Neural cell (in vitro differentiated cells): ENCODE measurements around the gene BAZ2A. TPM values are rescaled to one million over a fixed set of nuclear protein-coding genes. Genes with fewer than 3 reads are reported as not detected.

Experiments used
- H2AFZ ChIP-seq: fragments of 200-600, 300-800 bp; sonication (generic), shearing (Covaris generic); 2 replicates; pipeline ENCODE4 v1.6.0; 2014; ENCODE audit warnings: low read depth, mild to moderate bottlenecking, antibody characterized with exemption, low read length, moderate library complexity
- H3F3A ChIP-seq: fragments of 200-600 bp; shearing (Covaris generic); 2 replicates; pipeline ENCODE4 v1.6.1; 2016; ENCODE audit warnings: mild to moderate bottlenecking, moderate library complexity, mixed read lengths, antibody characterized with exemption, low read length; ENCODE audit not compliant: insufficient read depth, poor library complexity, severe bottlenecking
- H3K27ac ChIP-seq: fragments of 200-600, 300-800 bp; sonication (generic), shearing (Covaris generic); 2 replicates; pipeline ENCODE4 v1.5.1; 2014; ENCODE audit warnings: mild to moderate bottlenecking, low read length, moderate library complexity
- H3K27me3 ChIP-seq: fragments of 300-800, 200-600 bp; sonication (generic), shearing (Covaris generic); 2 replicates; pipeline ENCODE4 v1.6.0; 2014; ENCODE audit warnings: mild to moderate bottlenecking, low read depth, low read length, moderate library complexity; ENCODE audit not compliant: insufficient read depth
- H3K36me3 ChIP-seq: fragments of 300-800, 200-600 bp; sonication (generic), shearing (Covaris generic); 2 replicates; pipeline ENCODE4 v1.5.1; 2014; ENCODE audit warnings: mild to moderate bottlenecking, antibody characterized with exemption, low read length, moderate library complexity; ENCODE audit not compliant: insufficient read depth
- H3K4me2 ChIP-seq: fragments of 300-800, 200-600 bp; sonication (generic), shearing (Covaris generic); 2 replicates; pipeline ENCODE4 v1.6.0; 2014; ENCODE audit warnings: mild to moderate bottlenecking, low read length
- H3K4me3 ChIP-seq: fragments of 300-800, 200-600 bp; sonication (generic), shearing (Covaris generic); 2 replicates; pipeline ENCODE4 v1.5.1; 2014; ENCODE audit warnings: mild to moderate bottlenecking, low read length, moderate library complexity
- H3K79me2 ChIP-seq: fragments of 200-600 bp; shearing (Covaris generic); replicated peaks from 2 replicates; pipeline ENCODE4 v1.6.0; 2014; ENCODE audit warnings: mild to moderate bottlenecking, low read length, moderate library complexity; ENCODE audit not compliant: insufficient read depth
- H3K9ac ChIP-seq: fragments of 300-800, 200-600 bp; sonication (generic), shearing (Covaris generic); 2 replicates; pipeline ENCODE4 v1.6.1; 2016; ENCODE audit warnings: mild to moderate bottlenecking, low read length, mixed read lengths
- H3K9me2 ChIP-seq: fragments of 200-600 bp; shearing (Covaris generic); 2 replicates; pipeline ENCODE4 v1.6.1; 2016; ENCODE audit warnings: mild to moderate bottlenecking, low read length, mixed read lengths; ENCODE audit not compliant: insufficient read depth
- H3K9me3 ChIP-seq: fragments of 200-600, 300-800 bp; sonication (generic), shearing (Covaris generic); 2 replicates; pipeline ENCODE4 v1.6.1; 2016; ENCODE audit warnings: mild to moderate bottlenecking, mixed run types, low read length, moderate library complexity, mixed read lengths
- H4K20me1 ChIP-seq: fragments of 200-600 bp; shearing (Covaris generic); 2 replicates; pipeline ENCODE4 v1.6.1; 2016; ENCODE audit warnings: mild to moderate bottlenecking, mixed run types; ENCODE audit not compliant: insufficient read depth
- EP300 ChIP-seq: fragments of 450-650 bp; conservative IDR thresholded peaks from 2 replicates; pipeline ENCODE4 v1.6.1; 2014; ENCODE audit warnings: antibody characterized with exemption, mild to moderate bottlenecking, moderate library complexity; ENCODE audit not compliant: poor library complexity, severe bottlenecking
- EZH2 ChIP-seq: fragments of 200-600, 300-800 bp; shearing (Covaris generic), sonication (generic); IDR thresholded peaks from 2 replicates; pipeline ENCODE4 v1.6.1; 2014; ENCODE audit warnings: antibody characterized with exemption, low read length, borderline replicate concordance, mild to moderate bottlenecking; ENCODE audit not compliant: insufficient read depth, poor library complexity, severe bottlenecking
- MXI1 ChIP-seq: fragments of 450-650 bp; conservative IDR thresholded peaks from 2 replicates; pipeline ENCODE4 v1.6.1; 2014; ENCODE audit warnings: antibody characterized with exemption, mild to moderate bottlenecking; ENCODE audit not compliant: poor library complexity, severe bottlenecking
- POLR2AphosphoS5 ChIP-seq: IDR thresholded peaks from 2 replicates; pipeline ENCODE4 v1.6.1; 2012
- RAD21 ChIP-seq: fragments of 450-650 bp; conservative IDR thresholded peaks from 2 replicates; pipeline ENCODE4 v1.6.1; 2014; ENCODE audit warnings: antibody characterized with exemption, mild to moderate bottlenecking, moderate library complexity
- SMC3 ChIP-seq: fragments of 450-650 bp; conservative IDR thresholded peaks from 2 replicates; pipeline ENCODE4 v1.6.1; 2014; ENCODE audit warnings: antibody characterized with exemption, mild to moderate bottlenecking, moderate library complexity; ENCODE audit not compliant: poor library complexity
- TAF1 ChIP-seq: IDR thresholded peaks from 2 replicates; pipeline ENCODE4 v1.6.1; 2012; ENCODE audit warnings: low read depth
- polyA plus RNA-seq: library from polyadenylated mRNA; depleted of rRNA; stranded (reverse); fragments of >200 nt; gene quantifications from 2 replicates; pipeline ENCODE4 v1.2.3, GENCODE V29; 2014
- TF ChIP-seq, protein P1 (sequence below): IDR thresholded peaks from 2 replicates; pipeline ENCODE4 v1.6.1; 2012; ENCODE audit warnings: borderline replicate concordance
- TF ChIP-seq, protein P2 (sequence below): fragments of 450-650 bp; IDR thresholded peaks from 2 replicates; pipeline ENCODE4 v1.5.1; 2014; ENCODE audit warnings: antibody characterized with exemption, mild to moderate bottlenecking, moderate library complexity; ENCODE audit not compliant: poor library complexity, severe bottlenecking

BAZ2A gene
- polyA plus RNA-seq, 1 donor from 2014 or later, result 13.8 TPM

DNA sequence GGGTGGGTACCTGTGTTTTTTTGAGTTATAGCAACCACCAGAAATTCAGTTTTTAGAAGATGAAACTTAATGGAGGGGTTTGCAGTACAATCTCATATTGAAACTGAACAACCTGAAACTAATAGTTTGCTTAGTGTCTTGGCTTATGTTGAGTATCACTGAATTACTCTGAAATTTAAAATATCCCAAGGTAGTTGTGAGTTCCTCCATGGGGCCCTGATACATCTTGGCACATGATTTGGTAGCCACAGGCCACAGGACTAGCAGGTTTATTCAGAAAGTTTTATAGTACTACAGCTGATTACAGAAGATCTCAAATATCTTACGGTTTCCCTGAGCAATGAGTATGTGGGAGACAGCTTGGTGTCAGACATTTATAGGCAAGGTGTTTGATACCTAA lies 47.6 kb upstream of the BAZ2A start:
- Histone ChIP-seq H3K9ac (no peak overlapping the region), H3F3A (no peaks in the 10 kb centered on the region), H4K20me1 (no peaks in the 10 kb centered on the region), H2AFZ (no peak overlapping the region), H3K9me3 (no peaks in the 10 kb centered on the region), H3K4me2 (no peak overlapping the region), H3K27me3 (no peaks in the 10 kb centered on the region), H3K4me3 (no peak overlapping the region), H3K9me2 (no peaks in the 10 kb centered on the region), H3K27ac (no peak overlapping the region), H3K36me3 (no peaks in the 10 kb centered on the region), H3K79me2 (peaks cover 81% of the 10 kb centered on the region)
- no peak for TF ChIP-seq POLR2AphosphoS5

DNA sequence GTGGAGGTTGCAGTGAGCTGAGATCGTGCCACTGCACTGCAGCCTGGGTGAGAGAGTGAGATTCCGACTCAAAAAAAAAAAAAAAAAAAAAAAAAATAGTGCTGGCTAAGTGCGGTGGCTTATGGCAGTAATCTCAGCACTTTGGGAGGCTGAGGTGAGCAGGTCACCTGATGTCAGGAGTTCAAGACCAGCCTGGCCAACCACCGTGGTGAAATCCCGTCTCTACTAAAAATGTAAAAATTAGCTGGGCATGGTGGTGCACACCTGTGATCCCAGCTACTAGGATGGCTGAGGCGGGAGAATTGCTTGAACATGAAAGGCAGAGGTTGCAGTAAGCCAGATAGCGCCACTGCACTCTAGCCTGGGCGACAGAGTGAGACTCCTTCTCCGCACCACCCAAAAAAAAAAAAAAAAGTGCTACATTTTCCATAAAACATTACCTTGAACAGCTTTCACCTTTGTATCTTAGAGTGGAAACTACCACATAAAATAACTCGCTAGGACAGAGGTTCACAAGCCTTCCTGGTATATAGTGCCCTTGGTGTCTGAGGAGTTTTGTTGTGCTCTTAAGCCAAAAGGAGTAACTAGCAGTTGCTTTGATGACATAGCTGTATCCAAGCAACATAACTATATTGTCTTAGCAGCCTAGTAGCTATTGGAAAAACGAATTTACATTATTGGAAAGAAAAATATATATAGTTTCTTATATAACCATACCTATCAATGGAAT lies 46.9 kb upstream of the BAZ2A start:
- H3K4me2 ChIP-seq, result no peak overlapping the region
- H3K4me3 ChIP-seq, result no peak overlapping the region
- H3K36me3 ChIP-seq, result no peaks in the 10 kb centered on the region
- H3K27ac ChIP-seq, result no peak overlapping the region
- no peak for TF ChIP-seq SMC3
- TF ChIP-seq, protein P1, sequence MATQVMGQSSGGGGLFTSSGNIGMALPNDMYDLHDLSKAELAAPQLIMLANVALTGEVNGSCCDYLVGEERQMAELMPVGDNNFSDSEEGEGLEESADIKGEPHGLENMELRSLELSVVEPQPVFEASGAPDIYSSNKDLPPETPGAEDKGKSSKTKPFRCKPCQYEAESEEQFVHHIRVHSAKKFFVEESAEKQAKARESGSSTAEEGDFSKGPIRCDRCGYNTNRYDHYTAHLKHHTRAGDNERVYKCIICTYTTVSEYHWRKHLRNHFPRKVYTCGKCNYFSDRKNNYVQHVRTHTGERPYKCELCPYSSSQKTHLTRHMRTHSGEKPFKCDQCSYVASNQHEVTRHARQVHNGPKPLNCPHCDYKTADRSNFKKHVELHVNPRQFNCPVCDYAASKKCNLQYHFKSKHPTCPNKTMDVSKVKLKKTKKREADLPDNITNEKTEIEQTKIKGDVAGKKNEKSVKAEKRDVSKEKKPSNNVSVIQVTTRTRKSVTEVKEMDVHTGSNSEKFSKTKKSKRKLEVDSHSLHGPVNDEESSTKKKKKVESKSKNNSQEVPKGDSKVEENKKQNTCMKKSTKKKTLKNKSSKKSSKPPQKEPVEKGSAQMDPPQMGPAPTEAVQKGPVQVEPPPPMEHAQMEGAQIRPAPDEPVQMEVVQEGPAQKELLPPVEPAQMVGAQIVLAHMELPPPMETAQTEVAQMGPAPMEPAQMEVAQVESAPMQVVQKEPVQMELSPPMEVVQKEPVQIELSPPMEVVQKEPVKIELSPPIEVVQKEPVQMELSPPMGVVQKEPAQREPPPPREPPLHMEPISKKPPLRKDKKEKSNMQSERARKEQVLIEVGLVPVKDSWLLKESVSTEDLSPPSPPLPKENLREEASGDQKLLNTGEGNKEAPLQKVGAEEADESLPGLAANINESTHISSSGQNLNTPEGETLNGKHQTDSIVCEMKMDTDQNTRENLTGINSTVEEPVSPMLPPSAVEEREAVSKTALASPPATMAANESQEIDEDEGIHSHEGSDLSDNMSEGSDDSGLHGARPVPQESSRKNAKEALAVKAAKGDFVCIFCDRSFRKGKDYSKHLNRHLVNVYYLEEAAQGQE, result no peak
- TF ChIP-seq POLR2AphosphoS5, result no peak
- no peaks in the 10 kb centered on the region for H3K9me3 ChIP-seq
- H3K9me2 ChIP-seq, result no peaks in the 10 kb centered on the region
- no peaks in the 10 kb centered on the region for H4K20me1 ChIP-seq
- no peaks in the 10 kb centered on the region for H3K27me3 ChIP-seq
- no peak overlapping the region for H3K9ac ChIP-seq
- no peaks in the 10 kb centered on the region for H3F3A ChIP-seq
- no peak overlapping the region for H2AFZ ChIP-seq
- peaks cover 74% of the 10 kb centered on the region for H3K79me2 ChIP-seq

DNA sequence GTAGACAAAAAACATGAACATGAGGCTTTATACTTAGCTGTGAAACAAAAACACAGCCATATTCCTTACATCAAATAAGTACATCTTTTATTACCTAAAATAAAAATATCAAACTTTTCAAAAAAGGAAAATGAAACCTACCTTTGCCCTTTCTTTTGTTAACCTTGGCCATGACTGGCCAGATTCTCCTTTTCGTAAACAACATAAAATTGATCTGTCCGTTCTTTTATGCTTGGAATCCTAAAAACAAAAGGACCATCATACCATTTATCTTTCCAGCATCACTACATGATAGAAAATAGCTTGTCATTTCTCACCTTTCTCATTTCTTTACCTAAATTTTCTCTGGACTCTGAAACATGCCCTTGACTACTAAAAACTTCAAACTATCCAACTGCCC lies 41.5 kb upstream of the BAZ2A start:
- Histone ChIP-seq H3K4me3 (no peak overlapping the region), H3K9me3 (no peaks in the 10 kb centered on the region), H3K4me2 (no peak overlapping the region), H3K9ac (no peak overlapping the region), H3K27ac (no peak overlapping the region), H3F3A (no peaks in the 10 kb centered on the region), H4K20me1 (no peaks in the 10 kb centered on the region), H2AFZ (no peak overlapping the region), H3K27me3 (no peaks in the 10 kb centered on the region), H3K79me2 (peaks cover 33% of the 10 kb centered on the region), H3K36me3 (peaks cover 4% of the 10 kb centered on the region), H3K9me2 (no peaks in the 10 kb centered on the region)
- TF ChIP-seq MXI1 (no peak), SMC3 (no peak), POLR2AphosphoS5 (no peak), RAD21 (no peak)

DNA sequence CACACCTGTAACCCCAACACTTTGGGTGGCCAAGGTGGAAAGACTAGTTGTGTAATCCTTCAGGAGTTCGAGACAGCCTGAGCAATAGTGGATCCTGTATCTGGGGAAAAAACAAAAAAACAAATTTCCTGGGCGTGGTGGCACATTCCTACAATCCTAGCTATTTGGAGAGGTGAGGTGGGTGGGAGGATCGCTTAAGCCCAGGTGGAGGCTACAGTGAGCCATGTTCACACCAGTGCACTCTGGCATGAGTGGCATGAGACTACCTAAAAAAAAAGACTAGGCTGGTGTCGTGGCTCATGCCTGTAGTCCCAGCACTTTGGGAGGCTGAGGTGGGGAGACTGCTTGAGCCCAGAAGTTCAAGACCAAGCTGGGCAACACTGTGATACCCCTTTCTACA lies 40.7 kb upstream of the BAZ2A start:
- Histone ChIP-seq H4K20me1 (no peaks in the 10 kb centered on the region), H2AFZ (no peak overlapping the region), H3K79me2 (peaks cover 25% of the 10 kb centered on the region), H3K4me3 (no peak overlapping the region), H3K9me2 (no peaks in the 10 kb centered on the region), H3K4me2 (no peak overlapping the region), H3K36me3 (peaks cover 4% of the 10 kb centered on the region), H3K27ac (no peak overlapping the region), H3K9me3 (no peaks in the 10 kb centered on the region), H3F3A (no peaks in the 10 kb centered on the region), H3K27me3 (no peaks in the 10 kb centered on the region), H3K9ac (no peak overlapping the region)
- TF ChIP-seq, protein P2, sequence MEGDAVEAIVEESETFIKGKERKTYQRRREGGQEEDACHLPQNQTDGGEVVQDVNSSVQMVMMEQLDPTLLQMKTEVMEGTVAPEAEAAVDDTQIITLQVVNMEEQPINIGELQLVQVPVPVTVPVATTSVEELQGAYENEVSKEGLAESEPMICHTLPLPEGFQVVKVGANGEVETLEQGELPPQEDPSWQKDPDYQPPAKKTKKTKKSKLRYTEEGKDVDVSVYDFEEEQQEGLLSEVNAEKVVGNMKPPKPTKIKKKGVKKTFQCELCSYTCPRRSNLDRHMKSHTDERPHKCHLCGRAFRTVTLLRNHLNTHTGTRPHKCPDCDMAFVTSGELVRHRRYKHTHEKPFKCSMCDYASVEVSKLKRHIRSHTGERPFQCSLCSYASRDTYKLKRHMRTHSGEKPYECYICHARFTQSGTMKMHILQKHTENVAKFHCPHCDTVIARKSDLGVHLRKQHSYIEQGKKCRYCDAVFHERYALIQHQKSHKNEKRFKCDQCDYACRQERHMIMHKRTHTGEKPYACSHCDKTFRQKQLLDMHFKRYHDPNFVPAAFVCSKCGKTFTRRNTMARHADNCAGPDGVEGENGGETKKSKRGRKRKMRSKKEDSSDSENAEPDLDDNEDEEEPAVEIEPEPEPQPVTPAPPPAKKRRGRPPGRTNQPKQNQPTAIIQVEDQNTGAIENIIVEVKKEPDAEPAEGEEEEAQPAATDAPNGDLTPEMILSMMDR, result no peak
- no peak for TF ChIP-seq EZH2
- TF ChIP-seq EP300, result no peak
- TF ChIP-seq TAF1, result no peak
